GM12865 (cell line): ENCODE data around the gene ELOVL5.

Experiments
- DNase-seq: peaks from one replicate; pipeline ENCODE4 v3.0.0; 2010; ENCODE audit warnings: low read depth
- H3K4me3 ChIP-seq: 2 replicates; pipeline ENCODE4 v1.5.1; 2011; ENCODE audit warnings: mild to moderate bottlenecking, low read depth, low read length, control low read depth
- CTCF ChIP-seq: IDR thresholded peaks from 2 replicates; pipeline ENCODE4 v1.5.1; 2011; ENCODE audit warnings: low read length, control low read depth, low read depth, inconsistent platforms; ENCODE audit not compliant: insufficient read depth; ENCODE audit errors: missing control alignments

ELOVL5 gene

GRCh38 chr6:53382421-53382820, 33.7 kb upstream of the ELOVL5 start:
- TF ChIP-seq CTCF, result no peak
- no peak overlapping the region for H3K4me3 ChIP-seq
- no peak for DNase-seq

- no peak for TF ChIP-seq CTCF
- H3K4me3 ChIP-seq, result no peak overlapping the region
- no peak for DNase-seq
These were observed 29.5 kb upstream of the ELOVL5 start for GRCh38 chr6:53378208-53378607.

DNA sequence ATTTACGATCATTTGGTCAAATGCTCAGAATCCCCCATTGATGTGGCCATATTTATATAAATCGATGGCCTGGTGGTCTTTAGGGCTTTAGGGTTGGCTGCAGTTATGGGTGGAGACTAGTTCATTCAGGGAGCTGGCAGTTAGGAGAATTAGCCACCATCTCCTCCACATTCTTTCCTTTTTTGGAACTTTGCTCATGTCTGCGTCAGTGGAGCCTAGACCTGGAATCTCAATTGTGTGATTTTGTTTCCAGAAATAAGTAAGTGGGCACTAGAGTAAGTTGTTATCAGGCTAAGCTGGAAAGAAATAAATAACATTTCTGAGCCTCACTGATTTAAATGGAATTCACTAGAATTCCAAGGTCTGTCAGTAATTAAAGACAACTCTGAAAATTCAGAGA, 29.0 kb upstream of the ELOVL5 start:
- no peak overlapping the region for H3K4me3 ChIP-seq
- DNase-seq, result no peak
- TF ChIP-seq CTCF, result no peak

DNA sequence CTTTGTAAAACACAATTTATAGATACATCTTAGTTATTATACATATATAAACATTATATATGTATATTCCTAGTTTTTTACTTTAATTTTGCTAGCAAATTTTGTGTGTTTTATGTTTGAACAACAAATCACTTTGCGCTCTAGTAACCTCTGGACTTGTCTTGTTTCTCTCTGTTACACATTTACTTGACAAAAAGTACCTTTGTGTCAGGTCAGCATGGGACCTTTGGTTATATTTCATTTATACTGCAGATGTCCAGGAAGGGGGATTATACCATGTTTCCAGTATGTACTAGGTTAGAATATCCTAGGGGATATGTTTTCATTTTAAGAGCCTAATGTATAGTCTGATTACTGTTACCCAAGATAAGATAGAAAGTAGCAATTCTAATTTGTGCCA, 28.5 kb upstream of the ELOVL5 start:
- no peak overlapping the region for H3K4me3 ChIP-seq
- no peak for TF ChIP-seq CTCF
- no peak for DNase-seq

GRCh38 chr6:53376661-53377226, 28.0 kb upstream of the ELOVL5 start:
- TF ChIP-seq CTCF, result no peak

DNA sequence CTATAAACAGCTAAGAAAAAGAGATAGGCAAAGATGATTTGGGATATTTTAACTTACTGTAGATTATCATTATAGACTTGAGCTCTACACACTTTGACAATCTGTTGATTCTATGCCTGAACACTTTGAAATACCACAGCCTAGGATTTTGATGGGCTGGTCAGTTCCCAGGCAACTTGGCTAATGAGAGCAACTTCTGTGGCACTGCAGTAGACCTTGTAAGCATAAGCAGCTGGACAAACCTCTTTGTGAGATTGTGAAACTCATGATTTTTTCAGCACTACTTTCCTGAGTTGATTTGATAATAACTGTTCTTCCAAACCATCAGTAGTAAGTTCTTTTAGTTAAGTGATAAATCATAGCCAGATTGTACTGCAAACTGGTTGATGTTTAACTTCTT, 27.1 kb upstream of the ELOVL5 start:
- no peak for DNase-seq
- no peak for TF ChIP-seq CTCF
- no peak overlapping the region for H3K4me3 ChIP-seq

More at GRCh38 chr6:53376661-53377226, 28.0 kb upstream of the ELOVL5 start:
- no peak for DNase-seq
- H3K4me3 ChIP-seq, result no peak overlapping the region

DNA sequence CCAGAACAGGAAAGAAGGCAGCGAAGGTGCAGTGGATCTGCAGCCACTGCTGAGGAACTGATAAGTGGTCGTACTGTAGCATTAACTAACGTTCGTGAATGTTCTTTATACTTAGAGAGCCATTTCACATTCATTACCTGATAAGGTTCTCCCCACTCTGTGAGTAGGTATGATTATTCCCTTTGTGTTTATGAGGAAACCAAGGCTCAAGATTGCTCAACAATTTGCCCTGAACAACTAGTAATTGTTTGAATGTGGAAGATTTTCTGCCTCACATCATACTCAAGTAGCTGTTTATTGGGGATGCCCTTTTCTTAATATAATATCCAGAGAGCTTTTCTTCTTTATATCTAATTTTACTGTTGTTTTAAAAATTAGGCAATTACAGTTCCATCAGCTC, 24.9 kb upstream of the ELOVL5 start:
- no peak overlapping the region for H3K4me3 ChIP-seq
- DNase-seq, result no peak
- no peak for TF ChIP-seq CTCF
